HL-60 (cell line): ENCODE results near the gene LRCH2.

Experiments
- DNase-seq, 2 experiments: peaks; one replicate each; pipeline ENCODE4 v3.0.0-alpha.2; 2010 to 2020; ENCODE audit warnings: low read depth in 1 of 2, low spot score in 1 of 2
- H3K27ac ChIP-seq: fragments of 250-450 bp; sonication (Bioruptor Pico); replicated peaks from 2 replicates; pipeline ENCODE4 v1.5.1; 2020; ENCODE audit warnings: mild to moderate bottlenecking, moderate library complexity
- H3K27me3 ChIP-seq: fragments of 250-450 bp; sonication (Bioruptor Pico); 2 replicates; pipeline ENCODE4 v1.5.1; 2021; ENCODE audit warnings: mild to moderate bottlenecking, moderate library complexity; ENCODE audit not compliant: insufficient read depth, poor library complexity, severe bottlenecking
- H3K4me3 ChIP-seq: replicated peaks from 2 replicates; pipeline ENCODE4 v1.5.1; 2011; ENCODE audit warnings: mild to moderate bottlenecking, control low read depth, low read length; ENCODE audit not compliant: insufficient read depth
- CTCF ChIP-seq: IDR thresholded peaks from one replicate; pipeline ENCODE4 v1.5.1; 2011; ENCODE audit warnings: low read length, control low read depth, inconsistent platforms; ENCODE audit not compliant: insufficient read depth
- GABPA ChIP-seq: IDR thresholded peaks from 2 replicates; pipeline ENCODE4 v1.6.1; 2012; ENCODE audit warnings: low read depth
- POLR2AphosphoS5 ChIP-seq: IDR thresholded peaks from 2 replicates; pipeline ENCODE4 v1.6.1; 2012; ENCODE audit warnings: low read depth
- REST ChIP-seq: IDR thresholded peaks from 2 replicates; pipeline ENCODE4 v1.6.1; 2012; ENCODE audit warnings: low read depth; ENCODE audit not compliant: insufficient replicate concordance
- SPI1 ChIP-seq: IDR thresholded peaks from 2 replicates; pipeline ENCODE4 v1.6.1; 2012; ENCODE audit warnings: low read depth, mild to moderate bottlenecking, borderline replicate concordance

The LRCH2 gene

GRCh38 chrX:115260330-115260729 is 26.4 kb upstream of the LRCH2 start:
- H3K4me3 ChIP-seq: no peak overlapping the region
- no peaks in the 10 kb centered on the region for H3K27me3 ChIP-seq
- no peak overlapping the region for H3K27ac ChIP-seq
- no peak for TF ChIP-seq SPI1
- no peak for TF ChIP-seq POLR2AphosphoS5
- no peak for TF ChIP-seq CTCF
- no peak for TF ChIP-seq REST
- TF ChIP-seq GABPA: no peak
- DNase-seq: no peak

- no peak overlapping the region for H3K27ac ChIP-seq
- DNase-seq: no peak
- H3K4me3 ChIP-seq: no peak overlapping the region
- no peaks in the 10 kb centered on the region for H3K27me3 ChIP-seq
- TF ChIP-seq SPI1: no peak
- TF ChIP-seq CTCF: no peak
- no peak for TF ChIP-seq REST
- no peak for TF ChIP-seq GABPA
- TF ChIP-seq POLR2AphosphoS5: no peak
Observed at GRCh38 chrX:115259238-115259875, 25.5 kb upstream of the LRCH2 start.

- Histone ChIP-seq H3K27me3 (no peaks in the 10 kb centered on the region), H3K27ac (no peak overlapping the region), H3K4me3 (no peak overlapping the region)
- no peak for DNase-seq
- no peak for TF ChIP-seq REST
- no peak for TF ChIP-seq CTCF
- no peak for TF ChIP-seq SPI1
- no peak for TF ChIP-seq POLR2AphosphoS5
- TF ChIP-seq GABPA: no peak
Observed at GRCh38 chrX:115257711-115258110, 23.8 kb upstream of the LRCH2 start.
